Gastrocnemius medialis (tissue), 4 donors: ENCODE data around the gene PRUNE2.

Experiments
- CTCF ChIP-seq, 5 experiments: fragments of 450-650 bp in 3 of 5; fragments of 200-600 bp in 2 of 5; sonication (generic) in 2 of 5; IDR thresholded peaks in 4 of 5; conservative IDR thresholded peaks in 1 of 5; 1 replicate in 4 of 5; 2 replicates in 1 of 5; pipeline ENCODE4 v1.5.1; 2016 to 2019; ENCODE audit warnings: antibody characterized with exemption in 5 of 5, mild to moderate bottlenecking in 3 of 5, moderate library complexity in 3 of 5
- POLR2A ChIP-seq, 2 donors: fragments of 450-650 bp; IDR thresholded peaks; one replicate each; pipeline ENCODE4 v1.6.1; 2017; ENCODE audit warnings: antibody characterized with exemption in 2 of 2, mild to moderate bottlenecking in 2 of 2, moderate library complexity in 2 of 2

- TF ChIP-seq CTCF (IDR thresholded peaks at IDR 0.05 in 4 of 5, conservative IDR thresholded peaks at IDR 0.05 in 1 of 5) (no peak), POLR2A (IDR thresholded peaks at IDR 0.05) (no peak)
Measured at GRCh38 chr9:76629205-76629990, 276.5 kb downstream of the PRUNE2 start.
